Cardiac fibroblast (primary cell): ENCODE measurements around the gene KRT17.
"Not testable (repeated sequence)": the region's sequence is repeated elsewhere in the genome, so short reads cannot be mapped to it uniquely, and the experiment has no call there.

Experiments
- DNase-seq, 2 donors: peaks; one replicate each; pipeline versions ENCODE4 v3.0.0 to v3.0.0-alpha.2; 2010; ENCODE audit warnings: low read depth in 2 of 2
- H3K4me3 ChIP-seq, 2 donors: replicated peaks in 1 of 2; 1 replicate in 1 of 2; 2 replicates in 1 of 2; pipeline ENCODE4 v1.5.1; 2011; ENCODE audit warnings: low read depth in 2 of 2, low read length in 2 of 2, mild to moderate bottlenecking in 2 of 2, moderate library complexity in 1 of 2
- TF ChIP-seq, protein P1 (sequence below): IDR thresholded peaks from one replicate; pipeline ENCODE4 v1.5.1; 2011; ENCODE audit warnings: low read depth, mild to moderate bottlenecking, low read length, inconsistent platforms

Gene KRT17

DNA sequence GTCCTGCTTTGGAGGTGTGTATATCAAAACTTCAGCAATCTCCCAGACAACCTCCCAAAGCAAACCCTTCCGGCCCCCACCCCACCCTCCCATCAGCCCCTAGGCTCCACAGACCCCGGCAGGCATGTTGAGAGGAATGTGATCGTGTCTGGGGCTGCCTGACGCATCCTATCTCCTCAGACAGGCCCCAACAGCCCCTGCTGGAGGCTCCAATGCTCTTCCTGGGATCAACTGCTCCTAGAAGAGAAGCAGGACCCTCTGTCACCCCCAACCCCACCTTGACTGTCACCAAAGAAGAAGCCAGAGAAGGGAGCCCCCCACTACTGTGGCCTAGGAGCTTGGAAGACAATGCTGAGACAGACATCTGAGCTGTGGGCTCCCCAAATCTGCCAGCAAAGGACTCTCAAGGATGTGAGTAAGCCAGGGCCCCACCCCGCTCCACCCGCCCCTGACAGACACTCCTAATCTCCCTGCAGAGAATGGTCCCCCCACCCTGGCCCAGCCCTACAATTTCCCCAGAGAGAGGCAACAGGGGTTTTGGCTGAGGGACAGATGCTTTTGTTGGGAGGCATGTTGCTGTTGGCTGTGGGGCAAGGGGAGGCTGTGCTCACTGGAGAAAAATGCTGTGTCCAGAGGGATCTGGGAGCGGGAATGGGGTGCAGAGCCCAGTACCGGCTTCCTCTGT lies 36.1 kb downstream of the KRT17 start:
- H3K4me3 ChIP-seq = no peak overlapping the region
- no peak for DNase-seq
- TF ChIP-seq, protein P1, sequence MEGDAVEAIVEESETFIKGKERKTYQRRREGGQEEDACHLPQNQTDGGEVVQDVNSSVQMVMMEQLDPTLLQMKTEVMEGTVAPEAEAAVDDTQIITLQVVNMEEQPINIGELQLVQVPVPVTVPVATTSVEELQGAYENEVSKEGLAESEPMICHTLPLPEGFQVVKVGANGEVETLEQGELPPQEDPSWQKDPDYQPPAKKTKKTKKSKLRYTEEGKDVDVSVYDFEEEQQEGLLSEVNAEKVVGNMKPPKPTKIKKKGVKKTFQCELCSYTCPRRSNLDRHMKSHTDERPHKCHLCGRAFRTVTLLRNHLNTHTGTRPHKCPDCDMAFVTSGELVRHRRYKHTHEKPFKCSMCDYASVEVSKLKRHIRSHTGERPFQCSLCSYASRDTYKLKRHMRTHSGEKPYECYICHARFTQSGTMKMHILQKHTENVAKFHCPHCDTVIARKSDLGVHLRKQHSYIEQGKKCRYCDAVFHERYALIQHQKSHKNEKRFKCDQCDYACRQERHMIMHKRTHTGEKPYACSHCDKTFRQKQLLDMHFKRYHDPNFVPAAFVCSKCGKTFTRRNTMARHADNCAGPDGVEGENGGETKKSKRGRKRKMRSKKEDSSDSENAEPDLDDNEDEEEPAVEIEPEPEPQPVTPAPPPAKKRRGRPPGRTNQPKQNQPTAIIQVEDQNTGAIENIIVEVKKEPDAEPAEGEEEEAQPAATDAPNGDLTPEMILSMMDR = no peak

DNA sequence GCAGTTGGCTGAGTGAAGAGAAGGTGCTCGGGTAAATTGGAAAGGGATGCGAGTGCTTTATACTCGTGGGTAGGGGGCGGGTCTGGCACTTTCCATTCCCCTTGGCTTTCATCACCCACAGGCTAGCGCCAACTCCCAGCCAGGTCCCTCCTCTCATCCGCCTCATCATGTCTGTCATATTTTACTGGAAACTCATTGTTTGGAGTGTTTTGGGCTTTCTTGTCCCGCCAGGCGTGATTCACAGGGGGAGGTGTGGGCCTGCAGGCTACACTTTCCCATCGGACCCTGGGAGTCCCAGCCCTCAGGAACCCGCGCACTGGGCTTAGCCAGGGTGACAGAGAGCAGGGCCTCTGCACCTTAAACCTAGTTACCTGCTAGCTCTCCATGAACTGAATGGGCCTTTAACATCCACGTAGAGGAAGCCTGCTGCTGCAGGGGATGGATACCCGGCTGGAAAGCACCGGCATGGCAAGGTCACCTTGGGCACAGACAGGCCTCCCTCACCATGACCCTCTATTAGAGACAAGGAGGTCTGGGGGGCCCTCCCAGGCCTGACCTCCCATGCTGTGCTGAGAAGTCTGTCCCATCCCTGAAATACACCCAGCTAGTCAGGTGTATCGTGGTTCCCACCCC lies 37.4 kb downstream of the KRT17 start, which contains the start of gene KRT14:
TSS of gene KRT14 (minus strand) at position 33 of the 633 bp plus-strand sequence. CDS start 61 bp downstream, outside the sequence.
- no peak within 1 kb of the TSS for H3K4me3 ChIP-seq
- DNase-seq = no peak
- TF ChIP-seq, protein P1 = no peak

DNA sequence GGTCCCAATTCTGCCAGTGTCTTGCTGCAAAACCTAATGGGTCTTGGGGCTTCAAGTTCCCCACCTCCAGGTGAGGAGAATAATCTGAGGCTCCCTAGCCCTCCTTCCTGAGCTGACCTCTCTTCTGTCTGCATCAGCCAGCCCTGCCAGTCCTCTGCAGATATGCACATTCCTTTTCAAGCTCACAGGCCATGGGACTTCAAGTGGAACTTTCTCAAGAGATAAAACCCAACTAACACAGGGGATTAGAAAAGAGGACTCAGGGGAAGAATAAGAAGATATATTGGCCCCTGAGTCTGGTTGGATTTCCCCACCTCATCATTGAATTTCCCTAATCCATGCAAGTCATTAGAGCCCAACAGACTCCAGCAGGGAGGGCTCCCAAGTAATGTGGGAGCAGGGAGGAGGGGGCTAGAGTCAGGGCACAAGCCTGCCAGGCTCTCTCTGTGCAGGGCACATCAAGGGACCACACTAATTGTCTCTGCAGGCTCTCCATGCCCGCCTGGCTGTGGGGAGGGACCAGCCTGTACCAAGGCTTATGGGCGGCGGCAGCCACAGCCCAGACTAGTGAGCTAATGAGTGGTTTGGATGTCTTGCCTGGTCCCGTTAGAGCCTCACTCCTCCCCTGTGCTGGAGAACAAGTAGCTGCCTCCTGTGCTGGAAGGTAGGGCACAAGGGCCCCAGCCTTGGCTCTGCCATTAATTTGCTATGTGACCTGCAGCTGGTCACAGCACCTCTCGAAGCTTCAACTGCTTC lies 38.9 kb downstream of the KRT17 start:
- no peak overlapping the region for H3K4me3 ChIP-seq
- TF ChIP-seq, protein P1 = no peak
- DNase-seq = no peak

DNA sequence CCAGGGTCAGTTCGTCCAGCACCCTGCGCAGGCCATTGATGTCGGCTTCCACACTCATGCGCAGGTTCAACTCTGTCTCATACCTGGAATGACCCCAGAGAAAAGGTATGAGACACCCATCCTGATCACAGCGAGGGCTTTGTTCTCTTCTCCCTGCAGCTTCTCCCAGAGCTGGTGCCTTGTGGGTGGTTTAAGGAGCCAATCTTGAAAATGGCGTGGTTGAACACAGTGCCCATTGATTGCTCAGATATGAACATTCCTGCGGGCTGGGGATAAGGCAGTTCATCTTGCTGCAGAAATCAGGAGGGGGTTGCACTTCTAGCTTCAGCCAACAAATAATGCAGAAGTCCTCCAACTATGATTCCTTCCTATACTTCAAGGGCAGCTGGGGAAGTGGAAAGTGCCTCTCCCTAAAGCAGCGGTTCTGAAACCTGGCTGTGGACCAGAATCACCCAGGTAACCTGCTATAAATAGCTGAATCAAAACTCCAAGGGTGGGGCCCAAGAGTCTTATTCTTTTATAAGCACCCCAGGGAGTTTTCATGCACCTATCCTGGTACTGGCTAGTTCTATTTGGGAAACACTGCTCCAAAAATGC lies 39.9 kb downstream of the KRT17 start:
- not testable (repeated sequence) for H3K4me3 ChIP-seq, DNase-seq

DNA sequence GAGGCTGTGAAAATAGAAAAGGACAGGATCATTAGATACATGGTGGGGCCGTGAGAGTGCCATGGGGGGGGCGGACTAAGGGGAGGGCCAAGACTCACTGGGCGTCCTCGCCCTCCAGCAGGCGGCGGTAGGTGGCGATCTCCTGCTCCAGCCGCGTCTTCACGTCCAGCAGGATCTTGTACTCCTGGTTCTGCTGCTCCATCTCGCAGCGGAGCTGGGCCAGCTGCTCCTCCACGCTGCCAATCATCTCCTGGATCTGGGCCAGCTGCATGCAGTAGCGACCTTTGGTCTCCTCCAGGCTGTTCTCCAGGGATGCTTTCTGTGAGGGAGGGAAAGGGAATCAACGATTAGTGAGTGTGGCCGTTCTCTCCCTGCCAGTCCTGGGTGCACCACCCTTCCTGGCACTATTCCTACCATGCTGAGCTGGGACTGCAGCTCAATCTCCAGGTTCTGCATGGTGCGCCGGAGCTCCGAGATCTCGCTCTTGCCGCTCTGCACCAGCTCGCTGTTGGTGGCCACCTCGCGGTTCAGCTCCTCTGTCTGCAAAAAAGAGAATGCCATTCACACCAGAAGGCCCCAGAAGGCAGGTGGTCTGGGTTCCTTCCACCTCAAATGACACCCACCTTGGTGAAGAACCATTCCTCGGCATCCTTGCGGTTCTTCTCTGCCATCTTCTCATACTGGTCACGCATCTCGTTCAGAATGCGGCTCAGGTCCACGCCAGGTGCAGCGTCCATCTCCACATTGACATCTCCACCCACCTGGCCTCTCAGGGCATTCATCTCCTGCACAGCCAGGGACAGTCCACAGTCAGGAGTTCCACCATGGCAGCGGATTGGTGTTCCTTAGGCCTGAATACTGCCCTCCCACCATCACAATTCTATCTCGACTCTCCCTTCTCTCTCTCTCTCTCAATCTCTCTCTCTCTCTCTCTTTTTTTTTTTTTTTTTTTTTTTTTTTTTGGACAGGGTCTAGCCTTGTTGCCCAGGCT lies 40.9 kb downstream of the KRT17 start:
- no peak for DNase-seq
- H3K4me3 ChIP-seq = no peak overlapping the region

DNA sequence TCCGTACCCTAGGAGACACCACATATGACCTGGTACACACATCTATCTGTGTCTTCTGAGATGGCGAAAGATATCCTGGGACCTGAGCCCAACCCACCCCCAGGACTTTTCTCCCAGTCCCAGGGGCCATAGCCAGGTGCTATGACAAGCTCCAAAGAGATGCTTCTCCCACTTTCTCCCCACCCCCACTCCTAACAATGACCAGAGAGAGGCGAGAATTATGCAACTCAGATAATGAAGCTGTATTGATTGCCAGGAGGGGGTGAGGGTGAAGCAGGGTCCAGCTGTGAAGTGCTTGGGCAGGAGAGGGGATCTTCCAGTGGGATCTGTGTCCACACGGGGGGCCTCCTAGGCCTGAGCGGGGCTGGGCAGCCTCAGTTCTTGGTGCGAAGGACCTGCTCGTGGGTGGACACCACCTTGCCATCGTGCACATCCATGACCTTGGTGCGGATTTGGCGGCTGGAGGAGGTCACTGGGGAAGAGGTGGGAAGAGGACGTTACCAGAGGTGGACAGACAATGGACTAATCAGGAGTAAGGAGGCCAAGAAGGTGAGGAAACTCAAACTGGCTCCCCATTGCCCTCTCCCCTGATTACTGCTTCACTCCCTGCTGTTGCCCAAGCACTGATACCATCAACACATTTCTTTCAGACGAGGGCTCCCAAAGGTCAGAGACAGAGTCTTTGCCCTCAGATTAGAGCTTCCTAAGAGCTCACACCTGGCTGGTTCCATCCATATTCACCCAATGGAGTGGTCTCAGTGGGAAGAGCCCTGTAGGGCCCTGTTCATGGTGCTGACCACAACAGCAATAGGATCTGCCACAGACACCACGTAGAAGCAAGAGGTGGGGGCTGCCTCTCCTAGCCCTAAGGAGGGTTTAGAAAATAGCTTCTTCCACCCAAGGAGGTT lies 42.1 kb downstream of the KRT17 start:
- not testable (repeated sequence) for H3K4me3 ChIP-seq

More for the DNA sequence above, 40.9 kb downstream of the KRT17 start:
- TF ChIP-seq, protein P1 = peak; percentile 19

More for the DNA sequence above, 42.1 kb downstream of the KRT17 start:
- DNase-seq = not testable (repeated sequence)
